ENCODE measurements around the gene KCNN1. TPM values are rescaled to one million over a fixed set of nuclear protein-coding genes. Genes with fewer than 3 reads are reported as not detected.

KCNN1 gene
- total and polyA plus RNA-seq, 3 donors from 2014 or later: 4.4 to 15.9 (median 10.3) TPM

GRCh38 chr19:17947815-17948513, 18.9 kb upstream of the KCNN1 start:
- DNase-seq: peak; percentile 93
- no peak for TF ChIP-seq POLR2A (IDR thresholded peaks at IDR 0.05)
- TF ChIP-seq CTCF (IDR thresholded peaks at IDR 0.05): no peak
- 0 to 6% methylated on average over 3 to 20 of the region's 92 CpGs for whole genome bisulfite sequencing, 2 donors
- H3K27me3 ChIP-seq: no peaks in the 10 kb centered on the region
- H3K4me3 ChIP-seq: peak overlapping the region; percentile 69 to 77
- H3K27ac ChIP-seq: peak overlapping the region in 1 of 2 donors; percentile 77
- H3K9me3 ChIP-seq: no peaks in the 10 kb centered on the region
- peaks cover 44% of the 10 kb centered on the region for H3K4me1 ChIP-seq
- H3K36me3 ChIP-seq (ENCODE audit: low read depth, missing control alignments): no peaks in the 10 kb centered on the region
- intact Hi-C loops (cut with DNase I; ENCODE audit: low total_unique reads): no loop called here

GRCh38 chr19:17948514-17948900, 18.4 kb upstream of the KCNN1 start:
- WGBS, 2 donors: 0 to 5% methylated on average over 6 to 10 of the region's 16 CpGs
- Histone ChIP-seq H3K9me3 (no peaks in the 10 kb centered on the region), H3K36me3 (ENCODE audit: low read depth, missing control alignments) (no peaks in the 10 kb centered on the region), H3K27ac (no peak overlapping the region), H3K27me3 (no peaks in the 10 kb centered on the region), H3K4me1 (peaks cover 46% of the 10 kb centered on the region), H3K4me3 (peak overlapping the region; percentile 69 to 77)
- intact Hi-C loops (cut with DNase I; ENCODE audit: low total_unique reads): no loop called here
- no peak for TF ChIP-seq CTCF (IDR thresholded peaks at IDR 0.05)
- no peak for TF ChIP-seq POLR2A (IDR thresholded peaks at IDR 0.05)
- no peak for DNase-seq

GRCh38 chr19:17948931-17949930, 17.7 kb upstream of the KCNN1 start:
- H3K9me3 ChIP-seq: no peaks in the 10 kb centered on the region
- H3K36me3 ChIP-seq (ENCODE audit: low read depth, missing control alignments): no peaks in the 10 kb centered on the region
- H3K4me3 ChIP-seq: peak overlapping the region; percentile 69 to 77
- no peaks in the 10 kb centered on the region for H3K27me3 ChIP-seq
- intact Hi-C loops (cut with DNase I; ENCODE audit: low total_unique reads): no loop called here
- 12 to 13% methylated on average over 33 to 44 of the region's 49 CpGs for WGBS, 2 donors
- H3K4me1 ChIP-seq: peaks cover 47% of the 10 kb centered on the region
- no peak for DNase-seq
- no peak overlapping the region for H3K27ac ChIP-seq
- TF ChIP-seq POLR2A (IDR thresholded peaks at IDR 0.05) (no peak), CTCF (IDR thresholded peaks at IDR 0.05) (no peak)

GRCh38 chr19:17949956-17950309, 17.0 kb upstream of the KCNN1 start:
- Histone ChIP-seq H3K4me1 (peaks cover 47% of the 10 kb centered on the region), H3K36me3 (ENCODE audit: low read depth, missing control alignments) (no peaks in the 10 kb centered on the region), H3K27me3 (no peaks in the 10 kb centered on the region), H3K9me3 (no peaks in the 10 kb centered on the region), H3K27ac (no peak overlapping the region), H3K4me3 (no peak overlapping the region)
- no peak for DNase-seq
- 15 to 17% methylated on average over 11 of the region's 11 CpGs for WGBS, 2 donors
- intact Hi-C loops (cut with DNase I; ENCODE audit: low total_unique reads): no loop called here
- no peak for TF ChIP-seq POLR2A (IDR thresholded peaks at IDR 0.05)
- no peak for TF ChIP-seq CTCF (IDR thresholded peaks at IDR 0.05)

Measured in testis (tissue), 3 donors.